Fibroblast of villous mesenchyme (primary cell): ENCODE data around the gene CXCR2. TPM values are rescaled to one million over a fixed set of nuclear protein-coding genes. Genes with fewer than 3 reads are reported as not detected.
A peak's percentile ranks its signal among the peaks of the same experiment; 100 is the strongest.

ENCODE experiments used
- DNase-seq: peaks from one replicate; pipeline ENCODE4 v3.0.0-alpha.2; 2010; ENCODE audit warnings: low read depth
- H3K4me3 ChIP-seq: 2 replicates; pipeline ENCODE4 v1.5.1; 2011; ENCODE audit warnings: low read depth, mild to moderate bottlenecking, low read length
- total RNA-seq: library from RNA; depleted of rRNA; stranded (reverse); fragments of >200 nt; gene quantifications from 2 replicates; pipeline ENCODE4 v1.2.3, GENCODE V29; 2012
- TF ChIP-seq, protein P1 (sequence below): IDR thresholded peaks from 2 replicates; pipeline ENCODE4 v1.5.1; 2012; ENCODE audit warnings: low read depth, mild to moderate bottlenecking, low read length; ENCODE audit not compliant: insufficient read depth

CXCR2 gene
- total RNA-seq, 1 donor, result not detected

DNA sequence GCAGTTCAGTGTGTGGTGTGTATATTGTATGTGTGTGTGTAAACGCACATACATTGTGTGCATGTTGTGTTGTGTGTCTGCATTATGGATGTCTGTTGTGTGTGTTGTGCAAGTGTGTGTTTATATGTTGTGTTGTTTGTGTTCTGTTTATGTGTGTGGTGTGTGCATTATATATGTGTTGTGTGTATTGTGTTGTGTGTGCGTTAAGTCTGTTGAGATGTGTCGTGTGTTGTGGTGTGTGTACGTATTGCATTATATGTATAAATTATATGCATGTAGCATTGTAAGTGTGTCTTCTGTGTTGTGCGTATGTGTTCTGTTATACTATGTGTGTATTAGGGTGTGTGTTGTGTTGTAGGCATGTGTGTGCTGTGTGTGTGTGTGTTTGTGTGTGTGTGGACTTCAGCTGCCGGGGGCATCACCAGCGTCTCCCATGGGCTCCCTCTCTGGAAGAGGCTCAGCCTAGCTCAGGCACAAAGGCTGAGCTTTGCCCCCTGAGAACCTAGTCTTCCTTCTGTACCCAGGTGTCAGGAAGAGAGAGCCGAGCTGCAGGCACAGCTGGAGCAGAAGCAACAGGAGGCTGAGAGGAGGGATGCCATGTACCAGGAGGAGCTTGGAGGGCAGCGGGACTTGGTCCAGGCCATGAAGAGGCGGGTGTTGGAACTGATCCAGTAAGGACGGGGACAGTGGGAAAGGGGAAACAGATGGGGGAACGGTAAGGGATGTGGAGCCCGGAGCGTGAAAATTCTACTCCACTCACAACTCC, 43.1 kb upstream of the CXCR2 start:
- no peak overlapping the region for H3K4me3 ChIP-seq
- no peak for DNase-seq
- TF ChIP-seq, protein P1, sequence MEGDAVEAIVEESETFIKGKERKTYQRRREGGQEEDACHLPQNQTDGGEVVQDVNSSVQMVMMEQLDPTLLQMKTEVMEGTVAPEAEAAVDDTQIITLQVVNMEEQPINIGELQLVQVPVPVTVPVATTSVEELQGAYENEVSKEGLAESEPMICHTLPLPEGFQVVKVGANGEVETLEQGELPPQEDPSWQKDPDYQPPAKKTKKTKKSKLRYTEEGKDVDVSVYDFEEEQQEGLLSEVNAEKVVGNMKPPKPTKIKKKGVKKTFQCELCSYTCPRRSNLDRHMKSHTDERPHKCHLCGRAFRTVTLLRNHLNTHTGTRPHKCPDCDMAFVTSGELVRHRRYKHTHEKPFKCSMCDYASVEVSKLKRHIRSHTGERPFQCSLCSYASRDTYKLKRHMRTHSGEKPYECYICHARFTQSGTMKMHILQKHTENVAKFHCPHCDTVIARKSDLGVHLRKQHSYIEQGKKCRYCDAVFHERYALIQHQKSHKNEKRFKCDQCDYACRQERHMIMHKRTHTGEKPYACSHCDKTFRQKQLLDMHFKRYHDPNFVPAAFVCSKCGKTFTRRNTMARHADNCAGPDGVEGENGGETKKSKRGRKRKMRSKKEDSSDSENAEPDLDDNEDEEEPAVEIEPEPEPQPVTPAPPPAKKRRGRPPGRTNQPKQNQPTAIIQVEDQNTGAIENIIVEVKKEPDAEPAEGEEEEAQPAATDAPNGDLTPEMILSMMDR, result no peak

DNA sequence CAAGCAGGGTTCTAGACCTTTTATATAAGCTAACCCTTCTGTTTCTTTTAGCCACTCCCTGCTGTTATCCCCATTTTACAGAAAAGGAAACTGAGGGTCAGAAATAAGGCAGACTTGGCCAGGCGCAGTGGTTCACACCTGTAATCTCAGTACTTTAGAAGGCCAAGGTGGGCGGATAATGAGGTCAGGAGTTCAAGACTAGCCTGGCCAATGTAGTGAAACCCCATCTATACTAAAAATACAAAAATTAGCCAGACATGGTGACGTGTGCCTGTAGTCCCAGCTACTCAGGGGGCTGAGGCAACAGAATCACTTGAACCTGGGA, 42.5 kb upstream of the CXCR2 start:
- DNase-seq, result no peak
- TF ChIP-seq, protein P1, result no peak
- H3K4me3 ChIP-seq, result no peak overlapping the region

DNA sequence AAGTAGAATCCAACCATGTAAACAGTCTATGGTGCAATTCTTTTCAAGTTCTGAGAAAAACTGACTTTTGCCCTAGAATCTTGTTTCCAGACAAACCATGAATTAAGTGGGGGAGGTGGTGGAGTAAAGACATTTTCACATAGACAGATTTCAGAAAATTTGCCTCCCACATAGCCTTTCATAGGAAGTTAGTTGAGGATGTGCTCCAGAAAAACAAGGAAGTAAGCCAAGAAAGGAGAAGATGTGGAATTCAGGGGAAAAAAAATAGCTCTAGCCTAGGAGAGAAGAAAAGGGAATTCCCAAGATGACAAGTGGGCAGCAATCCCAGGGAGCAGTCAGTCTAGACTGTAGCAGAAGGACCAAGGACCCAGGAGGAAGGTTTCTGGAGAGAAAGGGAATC, 39.4 kb upstream of the CXCR2 start:
- peak; percentile 18 for DNase-seq
- no peak overlapping the region for H3K4me3 ChIP-seq
- TF ChIP-seq, protein P1, result no peak

DNA sequence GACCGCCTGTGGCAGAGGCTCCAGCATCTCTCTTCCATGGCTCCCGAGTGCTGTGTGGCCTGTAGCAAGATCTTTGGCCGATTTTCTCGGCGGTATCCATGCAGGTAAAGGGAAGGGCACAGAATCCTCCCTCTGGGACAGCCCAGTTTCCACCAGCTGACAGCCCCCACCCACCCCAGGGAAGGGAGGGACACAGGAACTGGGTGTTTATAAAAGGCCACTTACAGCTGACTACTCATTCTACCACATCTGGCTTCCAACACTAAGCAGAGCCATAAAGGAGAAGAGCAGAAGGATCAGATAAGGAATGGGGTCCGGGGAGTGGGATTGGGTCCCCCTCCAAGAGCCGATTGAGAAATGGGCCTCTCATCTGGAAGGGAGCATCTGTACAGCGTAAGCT, 36.6 kb upstream of the CXCR2 start:
- H3K4me3 ChIP-seq, result no peak overlapping the region
- DNase-seq, result no peak
- TF ChIP-seq, protein P1, result no peak

DNA sequence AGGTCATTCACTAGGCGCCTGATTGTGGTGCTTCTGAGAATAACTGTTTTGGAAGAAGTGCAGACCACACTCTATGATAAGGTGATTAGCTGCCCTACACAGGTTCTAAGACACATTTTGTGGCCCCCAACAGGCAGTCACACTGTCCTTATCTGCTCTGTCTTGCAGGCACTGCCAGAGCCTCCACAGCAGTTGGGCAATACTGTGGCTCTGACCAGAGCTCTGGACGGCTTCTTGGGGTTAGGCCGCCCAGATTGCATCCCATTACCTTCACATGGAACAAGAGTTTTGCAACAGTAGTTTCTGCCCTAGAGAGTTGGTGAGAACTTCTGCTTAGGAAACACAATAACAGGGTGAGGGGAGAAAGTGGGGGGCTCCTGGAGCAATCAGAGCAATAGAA, 34.1 kb upstream of the CXCR2 start:
- TF ChIP-seq, protein P1, result no peak
- no peak for DNase-seq
- H3K4me3 ChIP-seq, result no peak overlapping the region

DNA sequence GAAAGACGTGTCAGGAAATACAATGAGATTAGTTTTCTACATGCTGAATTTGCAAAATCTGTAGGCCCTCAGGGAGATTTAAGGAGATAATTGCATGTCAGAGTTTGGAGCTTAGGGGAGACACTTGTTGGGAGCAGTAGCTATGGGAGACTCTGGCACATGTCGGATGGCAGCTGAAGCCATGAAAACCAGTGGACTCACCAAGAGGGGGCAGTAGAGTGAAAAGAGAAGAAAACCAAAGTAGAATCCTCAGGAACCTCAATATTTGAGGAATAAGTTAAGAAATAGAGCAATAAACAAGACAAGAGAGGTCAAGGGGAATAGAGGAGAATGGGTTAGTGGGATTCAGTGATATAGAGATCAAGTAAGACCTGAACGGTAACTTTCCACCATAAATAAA, 31.9 kb upstream of the CXCR2 start:
- TF ChIP-seq, protein P1, result peak; percentile 27
- no peak overlapping the region for H3K4me3 ChIP-seq
- DNase-seq, result no peak

DNA sequence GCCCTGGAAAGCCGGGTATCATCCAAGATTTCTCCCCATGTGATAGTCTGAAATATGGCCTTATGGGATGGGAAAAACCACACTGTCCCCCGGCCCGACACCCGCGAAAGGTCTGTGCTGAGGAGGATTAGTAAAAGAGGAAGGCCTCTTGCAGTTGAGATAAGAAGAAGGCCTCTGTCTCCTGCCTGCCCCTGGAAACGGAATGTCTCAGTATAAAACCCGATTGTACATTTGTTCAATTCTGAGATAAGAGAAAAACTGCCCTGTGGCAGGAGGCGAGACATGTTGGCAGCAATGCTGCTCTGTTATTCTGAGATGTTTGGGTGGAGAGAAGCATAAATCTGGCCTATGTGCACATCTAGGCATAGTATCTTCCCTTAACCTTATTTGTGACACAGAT, 30.0 kb upstream of the CXCR2 start:
- H3K4me3 ChIP-seq, result no peak overlapping the region
- TF ChIP-seq, protein P1, result no peak
- DNase-seq, result no peak
